Fibroblast of villous mesenchyme (primary cell): Measurements from ENCODE around the gene KCND3. TPM values are rescaled to one million over a fixed set of nuclear protein-coding genes. Genes with fewer than 3 reads are reported as not detected.

Source experiments
- DNase-seq: peaks from one replicate; pipeline ENCODE4 v3.0.0-alpha.2; 2010; ENCODE audit warnings: low read depth
- H3K4me3 ChIP-seq: 2 replicates; pipeline ENCODE4 v1.5.1; 2011; ENCODE audit warnings: low read depth, mild to moderate bottlenecking, low read length
- CTCF ChIP-seq: IDR thresholded peaks from 2 replicates; pipeline ENCODE4 v1.5.1; 2012; ENCODE audit warnings: low read depth, mild to moderate bottlenecking, low read length; ENCODE audit not compliant: insufficient read depth
- total RNA-seq: library from RNA; depleted of rRNA; stranded (reverse); fragments of >200 nt; gene quantifications from 2 replicates; pipeline ENCODE4 v1.2.3, GENCODE V29; 2012

The KCND3 gene
- total RNA-seq = 1.3 and 1.7 TPM in 2 replicates

GRCh38 chr1:111989531-111990025 is at the start of gene KCND3:
KCND3 (minus strand) TSS chr1:111989668.
- no peak for TF ChIP-seq CTCF
- DNase-seq = peak; percentile 14

DNA sequence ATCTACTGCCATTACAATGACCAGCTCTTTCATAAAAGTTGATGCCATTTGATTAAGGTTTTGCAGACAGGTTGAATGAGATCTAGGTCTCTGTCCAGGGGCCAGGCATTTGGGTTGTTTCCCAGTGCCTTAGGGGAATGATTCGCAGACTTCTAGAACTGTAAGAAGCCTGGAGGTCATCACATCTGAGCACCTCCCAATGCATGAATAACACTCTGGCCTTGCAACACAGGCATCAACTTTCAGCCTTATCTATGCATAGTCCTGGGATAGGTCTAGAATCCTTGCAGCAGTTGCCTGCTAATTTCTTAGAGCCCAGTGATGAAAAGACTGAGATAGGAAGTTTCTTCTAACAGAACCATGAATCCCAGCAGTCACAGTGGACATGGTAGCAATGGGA is 44.8 kb upstream of the KCND3 start:
- no peak for DNase-seq
- no peak overlapping the region for H3K4me3 ChIP-seq
- no peak for TF ChIP-seq CTCF

More at GRCh38 chr1:111989531-111990025, at the start of gene KCND3:
- peak within 1 kb of the TSS; percentile 30 for H3K4me3 ChIP-seq

- no peak for DNase-seq
- no peak for TF ChIP-seq CTCF
Measured at GRCh38 chr1:112033439-112034120, 44.1 kb upstream of the KCND3 start.

DNA sequence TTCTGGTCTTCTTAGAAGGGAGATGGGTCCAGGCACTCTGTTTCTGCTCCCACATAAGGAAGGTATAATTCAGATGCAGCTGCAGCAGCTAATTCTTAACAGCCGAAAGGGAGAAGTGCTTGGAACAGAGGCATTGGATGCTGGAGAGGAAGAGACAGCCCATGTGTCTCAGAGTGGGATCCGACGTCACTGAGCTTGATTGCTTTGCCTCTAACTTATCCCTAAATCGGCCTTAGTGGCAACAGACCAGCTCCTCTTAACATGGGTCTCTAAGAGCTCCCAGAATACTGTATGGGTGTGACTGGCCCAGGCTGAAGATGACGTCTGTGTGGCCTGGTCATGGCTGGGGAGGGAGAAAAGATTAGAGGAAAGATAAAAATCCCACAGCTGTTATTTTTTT is 40.7 kb upstream of the KCND3 start:
- DNase-seq = no peak
- no peak for TF ChIP-seq CTCF

More at GRCh38 chr1:112033439-112034120, 44.1 kb upstream of the KCND3 start:
- no peak overlapping the region for H3K4me3 ChIP-seq

DNA sequence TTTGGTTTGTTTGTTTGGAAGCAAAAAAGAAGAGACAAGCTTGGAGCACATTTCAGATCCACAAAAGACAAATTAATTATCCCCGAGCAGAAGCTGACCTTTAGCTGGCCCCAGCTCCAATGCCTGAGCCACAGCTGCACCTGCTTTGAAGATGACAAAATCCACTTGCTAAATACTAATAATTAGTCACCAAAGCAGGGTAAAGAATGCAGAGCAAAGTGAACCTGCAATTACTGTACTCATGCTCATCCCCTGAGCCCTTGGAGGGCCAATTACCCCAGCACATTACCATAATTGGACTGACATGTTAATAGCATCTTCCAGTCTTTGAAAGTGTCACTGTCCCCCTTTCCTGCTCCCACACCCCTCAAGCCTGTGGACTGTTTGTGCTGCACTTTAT is 38.2 kb upstream of the KCND3 start:
- H3K4me3 ChIP-seq = no peak overlapping the region
- DNase-seq = no peak
- TF ChIP-seq CTCF = no peak

More for the DNA sequence above, 40.7 kb upstream of the KCND3 start:
- no peak overlapping the region for H3K4me3 ChIP-seq

GRCh38 chr1:112026501-112026900 is 37.0 kb upstream of the KCND3 start:
- DNase-seq = no peak
- H3K4me3 ChIP-seq = no peak overlapping the region
- no peak for TF ChIP-seq CTCF
